Measurements from ENCODE around the gene IL17RB.
A peak's percentile ranks its signal among the peaks of the same experiment; 100 is the strongest.

IL17RB gene

GRCh38 chr3:53835257-53835656 is 11.1 kb upstream of the IL17RB start:
- TF ChIP-seq CTCF (IDR thresholded peaks at IDR 0.05) = no peak

GRCh38 chr3:53836084-53836872 is 10.1 kb upstream of the IL17RB start:
- no peak for TF ChIP-seq CTCF (IDR thresholded peaks at IDR 0.05)

GRCh38 chr3:53837331-53837730 is 9.0 kb upstream of the IL17RB start:
- TF ChIP-seq CTCF (IDR thresholded peaks at IDR 0.05) = no peak

GRCh38 chr3:53841296-53841695 is 5.1 kb upstream of the IL17RB start:
- TF ChIP-seq CTCF (IDR thresholded peaks at IDR 0.05) = no peak; the same call in 1 of the 2 replicates

- TF ChIP-seq CTCF (IDR thresholded peaks at IDR 0.05) = peak; percentile 41
These were observed 3.8 kb upstream of the IL17RB start for GRCh38 chr3:53842436-53843194.

- TF ChIP-seq CTCF (IDR thresholded peaks at IDR 0.05) = no peak
These were observed 2.9 kb upstream of the IL17RB start for GRCh38 chr3:53843195-53844177.
